RWPE2 (cell line): Measurements from ENCODE around the gene SH2D1B.

ENCODE experiments used
- ATAC-seq: fragments of 200-7000 bp; cut with Tn5 transposase; 3 replicates; pipeline ENCODE4 v1.9.1; 2021; ENCODE audit warnings: low read depth
- DNase-seq: peaks from one replicate; pipeline ENCODE4 v3.0.0-alpha.2; 2020; ENCODE audit warnings: low spot score
- H3K27ac ChIP-seq: fragments of 450-650 bp; 2 replicates; pipeline ENCODE4 v1.5.1; 2017; ENCODE audit warnings: mild to moderate bottlenecking; ENCODE audit not compliant: poor library complexity, severe bottlenecking
- H3K27me3 ChIP-seq: fragments of 250-450 bp; sonication (Bioruptor Pico); 2 replicates; pipeline ENCODE4 v1.5.1; 2021; ENCODE audit warnings: mild to moderate bottlenecking, moderate library complexity; ENCODE audit not compliant: insufficient read depth, poor library complexity, severe bottlenecking
- H3K36me3 ChIP-seq: fragments of 250-450 bp; sonication (Bioruptor Pico); 2 replicates; pipeline ENCODE4 v1.5.1; 2020; ENCODE audit warnings: low read depth, mild to moderate bottlenecking, moderate library complexity
- H3K4me1 ChIP-seq: fragments of 250-450 bp; sonication (Bioruptor Pico); 2 replicates; pipeline ENCODE4 v1.5.1; 2021; ENCODE audit warnings: mild to moderate bottlenecking, moderate library complexity; ENCODE audit not compliant: insufficient read depth, poor library complexity, severe bottlenecking
- H3K4me3 ChIP-seq: fragments of 250-450 bp; sonication (Bioruptor Pico); 2 replicates; pipeline ENCODE4 v1.5.1; 2021; ENCODE audit warnings: mild to moderate bottlenecking, moderate library complexity; ENCODE audit not compliant: severe bottlenecking
- H3K9me3 ChIP-seq: fragments of 250-450 bp; sonication (Bioruptor Pico); 2 replicates; pipeline ENCODE4 v1.5.1; 2021; ENCODE audit warnings: mild to moderate bottlenecking, moderate library complexity; ENCODE audit not compliant: severe bottlenecking
- TF ChIP-seq, protein P1 (sequence below): fragments of 450-650 bp; IDR thresholded peaks from one replicate; pipeline ENCODE4 v1.5.1; 2017; ENCODE audit warnings: mild to moderate bottlenecking, moderate library complexity; ENCODE audit not compliant: poor library complexity, severe bottlenecking

Gene SH2D1B

GRCh38 chr1:162369571-162369970 is 42.4 kb downstream of the SH2D1B start:
- Histone ChIP-seq H3K36me3 (no peaks in the 10 kb centered on the region), H3K4me1 (peaks cover 19% of the 10 kb centered on the region), H3K9me3 (no peaks in the 10 kb centered on the region), H3K4me3 (no peak overlapping the region), H3K27me3 (no peaks in the 10 kb centered on the region), H3K27ac (no peak overlapping the region)
- ATAC-seq (no peak), DNase-seq (no peak)
- TF ChIP-seq, protein P1, sequence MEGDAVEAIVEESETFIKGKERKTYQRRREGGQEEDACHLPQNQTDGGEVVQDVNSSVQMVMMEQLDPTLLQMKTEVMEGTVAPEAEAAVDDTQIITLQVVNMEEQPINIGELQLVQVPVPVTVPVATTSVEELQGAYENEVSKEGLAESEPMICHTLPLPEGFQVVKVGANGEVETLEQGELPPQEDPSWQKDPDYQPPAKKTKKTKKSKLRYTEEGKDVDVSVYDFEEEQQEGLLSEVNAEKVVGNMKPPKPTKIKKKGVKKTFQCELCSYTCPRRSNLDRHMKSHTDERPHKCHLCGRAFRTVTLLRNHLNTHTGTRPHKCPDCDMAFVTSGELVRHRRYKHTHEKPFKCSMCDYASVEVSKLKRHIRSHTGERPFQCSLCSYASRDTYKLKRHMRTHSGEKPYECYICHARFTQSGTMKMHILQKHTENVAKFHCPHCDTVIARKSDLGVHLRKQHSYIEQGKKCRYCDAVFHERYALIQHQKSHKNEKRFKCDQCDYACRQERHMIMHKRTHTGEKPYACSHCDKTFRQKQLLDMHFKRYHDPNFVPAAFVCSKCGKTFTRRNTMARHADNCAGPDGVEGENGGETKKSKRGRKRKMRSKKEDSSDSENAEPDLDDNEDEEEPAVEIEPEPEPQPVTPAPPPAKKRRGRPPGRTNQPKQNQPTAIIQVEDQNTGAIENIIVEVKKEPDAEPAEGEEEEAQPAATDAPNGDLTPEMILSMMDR = no peak

DNA sequence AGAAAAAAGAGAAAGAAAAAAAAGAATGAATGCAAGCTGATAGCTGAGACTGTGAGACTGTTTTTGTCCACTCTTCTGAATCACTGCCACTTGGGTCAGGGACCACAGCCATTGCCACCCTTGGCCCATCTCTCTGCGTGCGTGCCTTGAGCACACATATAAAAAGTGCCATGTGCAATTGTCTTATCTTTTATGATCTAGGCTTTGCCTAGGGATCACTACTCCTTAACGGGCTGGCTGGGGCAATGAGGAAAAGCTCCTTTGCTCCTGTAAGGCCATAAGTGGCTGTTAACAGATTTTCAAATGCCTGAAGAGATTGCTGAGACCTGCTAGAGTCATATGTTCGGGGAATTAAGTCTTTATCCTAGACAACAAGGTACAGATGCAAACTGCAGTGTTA is 43.5 kb downstream of the SH2D1B start:
- H3K9me3 ChIP-seq = no peaks in the 10 kb centered on the region
- H3K36me3 ChIP-seq = no peaks in the 10 kb centered on the region
- H3K4me3 ChIP-seq = no peak overlapping the region
- H3K27ac ChIP-seq = peak overlapping the region; percentile 36
- ATAC-seq (no peak), DNase-seq (no peak)
- no peaks in the 10 kb centered on the region for H3K27me3 ChIP-seq
- H3K4me1 ChIP-seq = peaks cover 11% of the 10 kb centered on the region
- TF ChIP-seq, protein P1 = no peak

GRCh38 chr1:162367772-162368171 is 44.2 kb downstream of the SH2D1B start:
- Histone ChIP-seq H3K9me3 (no peaks in the 10 kb centered on the region), H3K27ac (peak overlapping the region; percentile 36), H3K36me3 (no peaks in the 10 kb centered on the region), H3K4me1 (peaks cover 8% of the 10 kb centered on the region), H3K4me3 (peak overlapping the region; percentile 34), H3K27me3 (no peaks in the 10 kb centered on the region)
- ATAC-seq (no peak), DNase-seq (no peak)
- TF ChIP-seq, protein P1 = no peak

DNA sequence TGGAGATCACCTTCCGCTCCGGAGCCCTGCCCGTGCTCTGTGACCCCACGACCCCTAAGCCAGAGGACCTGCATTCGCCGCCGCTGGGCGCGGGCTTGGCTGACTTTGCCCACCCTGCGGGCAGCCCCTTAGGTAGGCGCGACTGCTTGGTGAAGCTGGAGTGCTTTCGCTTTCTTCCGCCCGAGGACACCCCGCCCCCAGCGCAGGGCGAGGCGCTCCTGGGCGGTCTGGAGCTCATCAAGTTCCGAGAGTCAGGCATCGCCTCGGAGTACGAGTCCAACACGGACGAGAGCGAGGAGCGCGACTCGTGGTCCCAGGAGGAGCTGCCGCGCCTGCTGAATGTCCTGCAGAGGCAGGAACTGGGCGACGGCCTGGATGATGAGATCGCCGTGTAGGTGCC is 44.9 kb downstream of the SH2D1B start:
- DNase-seq = no peak
- Histone ChIP-seq H3K9me3 (no peaks in the 10 kb centered on the region), H3K27ac (peak overlapping the region; percentile 36), H3K4me3 (peak overlapping the region; percentile 34), H3K27me3 (no peaks in the 10 kb centered on the region), H3K4me1 (peaks cover 6% of the 10 kb centered on the region), H3K36me3 (no peaks in the 10 kb centered on the region)
- ATAC-seq = peak; percentile 67
- TF ChIP-seq, protein P1 = no peak

DNA sequence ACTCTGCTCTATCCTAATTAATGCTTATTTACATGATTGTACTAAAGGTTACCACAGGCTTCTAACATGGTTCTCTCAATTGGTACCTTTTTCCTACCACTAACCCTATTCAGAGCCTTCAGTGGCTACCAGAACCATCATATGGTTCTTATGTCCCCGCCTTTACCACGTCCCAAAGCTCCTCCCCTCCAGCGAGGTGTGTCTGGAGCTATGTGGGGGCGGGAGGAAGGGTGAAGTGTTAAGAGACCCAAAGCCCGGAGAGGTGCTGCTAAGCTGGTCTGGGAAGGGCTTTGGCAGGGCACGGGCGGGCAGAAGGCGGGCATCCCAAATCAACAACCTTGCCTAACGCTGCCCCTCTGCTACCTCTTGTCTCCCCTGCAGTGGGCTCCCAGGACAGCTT is 45.3 kb downstream of the SH2D1B start:
- DNase-seq = no peak
- Histone ChIP-seq H3K27me3 (no peaks in the 10 kb centered on the region), H3K4me3 (peak overlapping the region; percentile 34), H3K36me3 (no peaks in the 10 kb centered on the region), H3K27ac (peak overlapping the region; percentile 36), H3K9me3 (no peaks in the 10 kb centered on the region), H3K4me1 (peaks cover 2% of the 10 kb centered on the region)
- TF ChIP-seq, protein P1 = no peak
- ATAC-seq = peak; percentile 65
